Left ventricle myocardium inferior (tissue), 1 donor: Measurements from ENCODE around the gene CNTN4. TPM values are rescaled to one million over a fixed set of nuclear protein-coding genes. Genes with fewer than 3 reads are reported as not detected.

Source experiments
- DNase-seq: peaks from one replicate; pipeline ENCODE4 v3.0.0-alpha.2; 2020
- H3K27ac ChIP-seq: fragments of 200-600 bp; replicated peaks from 2 replicates; pipeline ENCODE4 v1.8.0; 2021
- H3K27me3 ChIP-seq: fragments of 200-600 bp; 2 replicates; pipeline ENCODE4 v1.8.0; 2021; ENCODE audit warnings: low read depth
- H3K36me3 ChIP-seq: fragments of 200-600 bp; 2 replicates; pipeline ENCODE4 v1.8.0; 2021
- H3K4me1 ChIP-seq: fragments of 200-600 bp; 2 replicates; pipeline ENCODE4 v1.8.0; 2021
- H3K4me3 ChIP-seq: fragments of 200-600 bp; 2 replicates; pipeline ENCODE4 v1.8.0; 2021; ENCODE audit warnings: mild to moderate bottlenecking, moderate library complexity
- H3K9me3 ChIP-seq: fragments of 200-600 bp; replicated peaks from 2 replicates; pipeline ENCODE4 v1.8.0; 2021
- CTCF ChIP-seq: fragments of 200-600 bp; IDR thresholded peaks from 2 replicates; pipeline ENCODE4 v1.8.0; 2021; ENCODE audit warnings: antibody characterized with exemption, mild to moderate bottlenecking, borderline replicate concordance
- intact Hi-C: fragments of 100-400 bp; cut with micrococcal nuclease; formaldehyde crosslinking; loops from one replicate; pipeline ENCODE4 v1.11.0; 2022
- total RNA-seq: library from RNA; stranded (reverse); fragmentation: NEBNext Ultra II Directional; extraction: Animal tissue kit (Norgen Biotek cat#: 25700); gene quantifications from one replicate; pipeline ENCODE4 v1.2.1, GENCODE V29; 2021
- donor health status: DM: no; HTN: yes; CAD: no; lungs with severe emphysema.

The CNTN4 gene
- total RNA-seq, 1 donor from 2014 or later = 1.2 TPM

GRCh38 chr3:2423143-2423542, 324.5 kb downstream of the CNTN4 start:
- intact Hi-C loops = no loop called here
- TF ChIP-seq CTCF = no peak

GRCh38 chr3:2441558-2441957, 342.9 kb downstream of the CNTN4 start:
- DNase-seq = no peak
- no peaks in the 10 kb centered on the region for H3K27me3 ChIP-seq
- H3K36me3 ChIP-seq = no peaks in the 10 kb centered on the region
- H3K9me3 ChIP-seq = no peaks in the 10 kb centered on the region
- no peak overlapping the region for H3K4me3 ChIP-seq
- no peak for TF ChIP-seq CTCF
- H3K4me1 ChIP-seq = peaks cover under 1% of the 10 kb centered on the region
- intact Hi-C loops = no loop called here
- H3K27ac ChIP-seq = no peak overlapping the region

More at GRCh38 chr3:2423143-2423542, 324.5 kb downstream of the CNTN4 start:
- Histone ChIP-seq H3K9me3 (peaks cover 11% of the 10 kb centered on the region), H3K27ac (no peak overlapping the region), H3K36me3 (no peaks in the 10 kb centered on the region), H3K4me3 (no peak overlapping the region), H3K27me3 (no peaks in the 10 kb centered on the region), H3K4me1 (no peaks in the 10 kb centered on the region)
- DNase-seq = no peak

GRCh38 chr3:2446146-2446545, 347.5 kb downstream of the CNTN4 start:
- no peak for TF ChIP-seq CTCF
- Histone ChIP-seq H3K36me3 (no peaks in the 10 kb centered on the region), H3K4me3 (no peak overlapping the region), H3K4me1 (peaks cover 13% of the 10 kb centered on the region), H3K27me3 (no peaks in the 10 kb centered on the region), H3K9me3 (no peaks in the 10 kb centered on the region), H3K27ac (no peak overlapping the region)
- no peak for DNase-seq
- intact Hi-C loops = no loop called here

- intact Hi-C loops = no loop called here
- no peak overlapping the region for H3K4me3 ChIP-seq
- DNase-seq = no peak
- no peak for TF ChIP-seq CTCF
- H3K9me3 ChIP-seq = no peaks in the 10 kb centered on the region
- H3K36me3 ChIP-seq = no peaks in the 10 kb centered on the region
- H3K4me1 ChIP-seq = peaks cover 42% of the 10 kb centered on the region
- peak overlapping the region; percentile 17 for H3K27ac ChIP-seq
- no peaks in the 10 kb centered on the region for H3K27me3 ChIP-seq
Observed at GRCh38 chr3:2452249-2452648, 353.6 kb downstream of the CNTN4 start.

- peak overlapping the region; percentile 40 for H3K27ac ChIP-seq
- no peaks in the 10 kb centered on the region for H3K9me3 ChIP-seq
- peak overlapping the region; percentile 11 for H3K4me3 ChIP-seq
- no peaks in the 10 kb centered on the region for H3K27me3 ChIP-seq
- no peaks in the 10 kb centered on the region for H3K36me3 ChIP-seq
- intact Hi-C loops = no loop called here
- no peak for TF ChIP-seq CTCF
- DNase-seq = no peak
- peaks cover 42% of the 10 kb centered on the region for H3K4me1 ChIP-seq
Observed at GRCh38 chr3:2454865-2455264, 356.2 kb downstream of the CNTN4 start.

- intact Hi-C loops = no loop called here
- no peaks in the 10 kb centered on the region for H3K9me3 ChIP-seq
- TF ChIP-seq CTCF = no peak
- no peaks in the 10 kb centered on the region for H3K27me3 ChIP-seq
- DNase-seq = no peak
- no peak overlapping the region for H3K4me3 ChIP-seq
- no peaks in the 10 kb centered on the region for H3K36me3 ChIP-seq
- no peak overlapping the region for H3K27ac ChIP-seq
- H3K4me1 ChIP-seq = peaks cover 30% of the 10 kb centered on the region
Observed at GRCh38 chr3:2456788-2457187, 358.1 kb downstream of the CNTN4 start.
